Stimulated activated CD4-positive, alpha-beta T cell treated with anti-CD3 and anti-CD28 coated beads, Interleukin-15, amount 100 ng/mL, for 48 hours (primary cell): ENCODE results near the gene RAP2B.
"Not testable (repeated sequence)": the region's sequence is repeated elsewhere in the genome, so short reads cannot be mapped to it uniquely, and the experiment has no call there.

Experiments
- DNase-seq, 2 donors: peaks; one replicate each; pipeline ENCODE4 v3.0.0-alpha.2; 2020; ENCODE audit warnings: low read depth in 2 of 2

Gene RAP2B

DNA sequence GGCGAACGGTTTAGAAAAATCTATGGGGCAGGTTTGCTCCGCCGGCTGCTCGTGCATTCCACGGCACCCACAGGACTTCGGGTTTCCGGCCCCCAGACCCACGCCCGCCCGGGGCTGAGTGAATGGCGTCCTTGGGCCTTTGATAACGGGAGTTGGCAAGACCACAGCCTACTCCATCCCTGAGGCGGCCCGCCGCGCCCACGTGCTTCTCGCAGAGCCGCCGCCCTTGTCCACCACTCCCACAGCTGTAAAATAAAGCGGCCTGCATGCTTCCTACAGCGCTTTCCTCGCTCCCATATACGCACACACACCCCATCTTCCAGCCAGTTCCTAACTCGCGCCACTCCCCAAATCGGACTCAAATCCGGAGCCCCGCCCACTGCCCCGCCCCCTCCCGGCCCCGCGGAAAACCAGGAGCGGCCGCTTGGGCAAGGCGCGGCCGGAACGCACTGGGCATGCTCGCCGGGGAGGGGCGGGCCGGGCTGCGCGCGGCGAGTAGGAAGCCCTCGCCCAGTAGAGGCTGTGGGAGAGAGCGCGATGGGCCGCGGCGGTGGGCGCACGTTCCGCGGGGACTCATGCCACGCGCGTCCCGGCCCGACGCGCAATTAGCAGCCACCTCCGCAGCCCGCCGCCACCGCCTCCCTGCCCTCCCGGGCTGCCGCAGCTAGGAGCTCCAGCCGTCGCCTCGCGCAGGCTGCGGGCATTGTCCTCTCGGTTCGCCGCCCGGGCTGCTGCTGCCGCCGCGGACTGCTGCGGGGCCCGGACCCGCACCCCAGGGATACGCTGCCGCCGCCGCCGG is at the start of gene RAP2B:
TSS of gene RAP2B (plus strand) at position 513 of the 799 bp plus-strand sequence. CDS start 468 bp downstream, outside the sequence.
- peak; percentile 92 to 95 for DNase-seq

DNA sequence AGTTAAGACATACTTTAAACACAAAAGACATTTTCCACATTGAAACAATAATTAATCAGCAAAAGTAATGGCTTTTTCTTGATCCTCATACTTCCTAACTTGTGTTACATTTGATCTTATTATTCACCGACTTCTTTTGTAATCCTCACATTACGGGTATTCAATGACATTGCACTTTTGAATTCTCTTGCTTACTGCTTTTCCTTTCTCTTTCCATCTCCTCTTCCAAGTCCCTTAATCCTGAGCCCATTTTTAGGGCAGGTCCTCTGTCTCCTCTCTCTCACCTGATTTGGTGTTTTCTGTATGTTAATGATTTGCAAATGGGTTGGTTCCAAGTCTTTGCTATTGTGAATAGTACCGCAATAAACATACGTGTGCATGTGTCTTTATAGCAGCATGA is 48.5 kb upstream of the RAP2B start:
- DNase-seq = no peak

DNA sequence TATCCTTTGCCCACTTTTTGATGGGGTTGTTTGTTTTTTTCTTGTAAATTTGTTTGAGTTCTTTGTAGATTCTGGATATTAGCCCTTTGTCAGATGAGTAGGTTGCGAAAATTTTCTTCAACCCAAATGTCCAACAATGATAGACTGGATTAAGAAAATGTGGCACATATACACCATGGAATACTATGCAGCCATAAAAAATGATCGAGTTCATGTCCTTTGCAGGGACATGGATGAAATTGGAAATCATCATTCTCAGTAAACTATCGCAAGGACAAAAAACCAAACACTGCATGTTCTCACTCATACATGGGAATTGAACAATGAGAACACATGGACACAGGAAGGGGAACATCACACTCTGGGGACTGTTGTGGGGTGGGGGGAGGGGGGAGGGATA is 47.8 kb upstream of the RAP2B start:
- not testable (repeated sequence) for DNase-seq

DNA sequence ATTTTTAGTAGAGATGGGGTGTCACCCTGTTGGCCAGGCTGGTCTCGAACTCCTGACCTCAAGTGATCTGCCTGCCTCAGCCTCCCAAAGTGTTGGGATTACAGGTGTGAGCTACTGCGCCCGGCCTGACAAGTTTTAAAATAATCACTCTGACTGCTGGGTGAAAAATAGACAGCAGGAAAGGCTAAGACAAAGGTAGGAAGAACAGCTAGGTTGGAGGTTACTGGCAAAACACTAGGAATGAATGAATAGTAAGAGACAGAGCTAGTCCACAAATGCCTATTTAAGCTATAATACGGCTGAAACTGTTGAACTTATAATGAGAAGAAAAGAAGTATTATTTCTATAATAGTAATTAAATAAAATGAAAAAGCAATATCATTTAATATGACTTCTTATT is 46.7 kb upstream of the RAP2B start:
- DNase-seq = no peak

DNA sequence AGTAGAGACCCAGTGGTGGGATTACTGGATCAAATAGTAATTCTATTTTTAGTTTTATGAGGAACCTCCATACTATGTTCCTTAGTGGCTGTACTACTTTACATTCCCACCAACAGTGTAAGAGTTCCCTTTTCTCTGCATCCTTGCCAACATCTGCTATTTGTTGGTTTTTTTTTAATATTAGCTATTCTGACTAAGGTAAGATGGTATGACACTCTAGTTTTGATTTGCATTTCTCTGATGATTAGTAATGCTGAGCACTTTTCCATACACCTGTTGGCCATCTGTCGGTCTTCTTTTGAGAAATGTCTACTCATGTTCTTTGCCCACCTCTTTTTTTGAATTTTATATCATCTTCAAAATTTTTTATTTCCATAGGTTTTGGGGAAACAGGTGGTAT is 34.2 kb upstream of the RAP2B start:
- DNase-seq = no peak

DNA sequence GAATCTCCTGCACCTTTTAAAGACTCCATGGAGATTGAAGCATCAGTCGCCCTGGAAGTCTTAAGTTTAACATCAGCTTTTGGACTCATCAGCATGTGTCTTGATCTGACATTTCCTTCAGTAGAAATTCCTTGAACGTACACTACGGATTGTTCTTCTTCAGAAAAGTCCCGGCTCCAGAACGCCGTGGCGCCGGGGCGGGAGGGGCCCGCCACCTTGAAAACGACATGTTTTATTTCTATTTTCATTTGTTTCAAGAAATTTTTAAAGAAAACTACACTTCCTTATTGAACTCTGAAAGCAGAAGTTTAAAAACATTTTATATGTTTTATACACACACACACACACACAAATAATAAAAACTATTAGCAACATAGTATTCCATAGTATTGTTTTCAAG is 32.6 kb upstream of the RAP2B start:
- DNase-seq = no peak

DNA sequence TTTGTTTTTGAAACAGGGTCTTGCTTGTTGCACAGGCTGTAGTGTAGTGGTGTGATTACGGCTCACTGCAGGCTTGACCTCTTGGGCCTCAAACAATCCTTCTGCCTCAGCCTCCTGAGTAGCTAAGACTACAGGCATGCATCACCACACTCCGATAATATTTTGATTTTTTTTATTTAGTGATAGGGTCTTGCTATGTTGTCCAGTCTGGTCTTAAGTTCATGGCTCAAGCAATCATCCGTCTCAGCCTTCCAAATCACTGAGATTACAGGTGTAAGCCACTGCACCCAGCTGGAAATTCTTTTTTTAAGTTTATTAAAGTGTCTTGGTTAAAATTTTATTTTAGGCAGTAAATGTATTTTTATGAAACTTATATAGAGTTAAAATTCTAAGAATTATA is 32.2 kb upstream of the RAP2B start:
- no peak for DNase-seq

DNA sequence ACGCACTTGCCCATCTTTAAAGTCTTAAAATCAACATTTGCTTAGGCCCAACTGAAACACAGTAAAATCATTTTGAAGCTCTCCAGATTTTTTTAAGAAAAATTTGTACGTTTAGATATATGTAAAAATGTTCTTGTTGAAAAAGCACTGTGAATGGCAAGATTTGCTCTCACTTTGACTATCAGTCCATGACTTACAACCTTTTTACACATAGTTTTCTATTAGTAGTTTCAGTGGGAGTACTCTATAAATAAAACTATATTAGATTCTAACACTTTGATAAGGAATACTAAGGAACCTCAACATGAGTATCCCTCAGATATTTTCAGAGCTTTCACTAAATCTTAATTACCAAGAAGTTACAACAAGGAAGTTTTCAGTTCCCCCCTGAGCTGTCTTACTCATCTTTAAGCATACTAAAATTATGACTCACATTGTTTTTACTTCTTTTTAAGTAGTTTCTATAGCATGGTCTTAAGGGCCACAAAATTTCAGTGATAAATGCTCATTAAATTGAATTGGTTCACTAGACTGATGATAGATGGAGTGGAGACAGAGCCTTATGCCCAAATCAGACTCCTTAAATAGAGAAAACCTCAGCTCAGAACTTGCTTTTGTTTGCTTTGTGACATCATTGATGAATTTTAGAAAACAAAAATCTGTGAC is 31.6 kb upstream of the RAP2B start:
- DNase-seq = no peak

DNA sequence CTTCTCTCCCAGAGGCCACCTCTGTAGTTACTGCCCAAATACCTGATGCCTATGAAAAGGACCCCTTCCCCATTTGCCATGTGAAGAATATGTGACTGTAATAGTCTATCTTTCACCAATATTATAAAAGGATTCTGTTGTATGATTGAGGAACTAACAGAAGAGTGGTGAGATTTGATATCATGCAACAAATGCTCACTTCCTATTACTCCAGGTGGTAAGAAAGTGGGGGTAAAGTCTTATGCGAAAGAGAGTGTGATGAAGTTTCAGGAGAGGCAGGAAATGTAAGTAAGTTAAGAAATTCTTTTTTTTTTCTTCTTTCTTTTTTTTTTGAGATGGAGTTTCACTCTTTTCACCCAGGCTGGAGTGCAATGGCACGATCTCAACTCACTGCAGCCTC is 24.4 kb upstream of the RAP2B start:
- DNase-seq = no peak

DNA sequence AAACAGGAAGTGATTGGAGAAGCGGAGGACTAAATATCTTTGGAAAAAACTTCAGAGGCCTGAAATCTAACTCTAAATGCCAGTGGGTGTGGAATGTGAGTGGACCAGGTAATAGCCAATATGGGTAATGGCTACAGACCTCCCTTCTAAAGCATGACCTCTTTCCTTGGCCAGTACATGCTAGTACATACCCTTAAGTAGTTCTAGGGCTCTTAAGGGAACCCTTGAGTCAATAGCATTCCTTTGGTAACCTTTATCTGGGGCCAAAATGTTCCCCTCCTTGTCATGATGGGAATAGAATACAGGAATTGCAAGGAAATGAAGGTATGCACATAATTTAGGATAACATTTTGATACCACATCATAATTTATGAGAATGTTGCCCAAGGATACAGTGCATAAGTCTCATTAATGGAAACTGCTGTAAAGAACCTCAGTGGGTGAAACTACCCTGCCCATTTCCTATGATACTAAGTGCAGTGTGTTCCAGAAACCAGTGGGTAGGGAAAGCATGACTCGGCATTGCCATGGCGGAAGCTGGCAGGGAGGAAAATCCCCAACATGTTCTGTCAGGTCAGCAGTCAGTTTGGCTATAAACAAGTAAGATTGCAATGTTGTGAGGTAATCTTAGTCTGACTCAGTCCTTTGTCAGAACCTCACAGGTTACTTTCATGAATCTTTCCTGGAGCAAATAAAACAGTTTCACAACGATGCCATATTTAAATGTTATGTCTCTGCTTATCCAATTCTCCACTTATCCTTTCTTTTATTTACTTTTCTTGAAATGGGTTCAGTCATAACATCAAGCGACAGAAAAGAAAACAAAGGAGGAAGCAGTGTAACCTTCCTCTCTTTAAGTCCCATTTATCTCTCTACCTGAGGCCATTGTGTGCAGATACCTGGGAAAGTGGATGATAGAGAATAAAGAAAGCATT is 23.5 kb upstream of the RAP2B start:
- DNase-seq = peak; percentile 51 to 65

DNA sequence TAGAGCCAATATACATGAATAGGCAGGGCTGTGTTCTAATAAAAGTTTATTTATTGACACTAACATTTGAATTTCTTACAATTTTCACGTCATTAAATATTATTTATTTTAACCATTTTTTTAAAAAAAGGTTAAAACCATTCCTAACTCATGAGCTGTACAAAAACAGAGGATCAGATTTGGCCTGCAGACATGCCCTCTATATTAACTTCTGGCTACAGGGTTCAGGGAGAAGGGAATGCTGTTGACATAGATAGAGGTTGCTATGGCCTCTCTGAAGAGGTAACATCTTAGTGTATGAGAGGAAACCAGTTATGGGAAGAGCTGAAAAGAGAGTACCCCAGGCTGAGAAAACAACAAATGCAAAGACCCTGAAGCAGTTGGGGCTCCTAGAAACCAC is 19.1 kb upstream of the RAP2B start:
- no peak for DNase-seq

DNA sequence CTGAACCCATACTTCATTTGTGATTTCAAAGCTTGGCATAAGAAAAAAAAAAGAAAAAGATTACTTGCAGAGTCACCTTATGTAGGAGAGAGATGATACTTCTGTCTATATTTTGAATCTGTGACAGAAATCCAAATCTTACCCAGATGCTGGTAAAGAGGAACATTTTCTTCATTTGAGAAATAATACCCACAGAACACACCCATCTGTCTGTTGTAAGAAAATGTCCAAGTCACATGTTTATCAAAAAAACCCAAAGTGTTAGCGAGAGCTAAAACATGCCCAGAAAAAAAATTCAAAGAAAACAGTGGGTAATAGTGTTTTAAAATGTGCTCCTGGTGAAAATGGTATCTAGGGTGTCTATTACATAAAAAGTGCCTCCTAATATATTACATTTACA is 18.0 kb upstream of the RAP2B start:
- DNase-seq = no peak

DNA sequence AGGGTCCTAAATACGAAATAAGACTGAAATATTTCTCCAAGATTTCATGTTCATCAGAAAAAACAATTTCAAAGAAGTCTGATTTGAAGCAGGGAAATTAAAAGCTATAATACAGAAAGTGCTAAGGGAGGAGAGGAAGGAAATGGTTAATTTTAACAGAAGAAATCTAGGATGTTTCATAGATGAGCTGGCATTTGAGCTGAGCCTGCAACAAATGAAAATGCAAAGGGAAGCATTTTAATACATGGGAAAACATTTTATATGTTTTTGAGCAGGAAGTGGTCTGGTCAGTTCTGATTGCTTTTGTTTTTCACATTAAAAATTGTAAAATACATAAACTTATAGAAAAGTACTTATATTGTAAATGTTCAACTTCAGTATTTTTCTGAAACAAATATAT is 17.2 kb upstream of the RAP2B start:
- no peak for DNase-seq

DNA sequence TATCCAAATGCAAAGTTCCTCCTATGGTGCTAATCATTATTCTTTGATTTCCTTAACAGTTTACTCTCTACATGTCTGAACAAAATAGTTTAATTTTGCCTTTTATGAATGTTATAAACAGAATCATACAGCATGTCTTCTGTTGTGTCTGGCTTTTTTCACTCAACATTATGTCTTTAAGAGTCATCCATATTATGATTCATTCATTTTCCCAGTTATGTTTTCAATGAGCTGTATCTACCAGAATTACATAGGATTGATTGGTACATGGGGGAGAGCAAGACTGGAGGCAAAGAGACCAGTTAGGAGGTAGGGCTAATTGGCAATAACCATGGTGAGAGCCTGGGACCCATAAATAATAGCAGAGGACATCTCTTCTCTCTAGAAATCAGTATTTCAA is 16.6 kb upstream of the RAP2B start:
- no peak for DNase-seq

DNA sequence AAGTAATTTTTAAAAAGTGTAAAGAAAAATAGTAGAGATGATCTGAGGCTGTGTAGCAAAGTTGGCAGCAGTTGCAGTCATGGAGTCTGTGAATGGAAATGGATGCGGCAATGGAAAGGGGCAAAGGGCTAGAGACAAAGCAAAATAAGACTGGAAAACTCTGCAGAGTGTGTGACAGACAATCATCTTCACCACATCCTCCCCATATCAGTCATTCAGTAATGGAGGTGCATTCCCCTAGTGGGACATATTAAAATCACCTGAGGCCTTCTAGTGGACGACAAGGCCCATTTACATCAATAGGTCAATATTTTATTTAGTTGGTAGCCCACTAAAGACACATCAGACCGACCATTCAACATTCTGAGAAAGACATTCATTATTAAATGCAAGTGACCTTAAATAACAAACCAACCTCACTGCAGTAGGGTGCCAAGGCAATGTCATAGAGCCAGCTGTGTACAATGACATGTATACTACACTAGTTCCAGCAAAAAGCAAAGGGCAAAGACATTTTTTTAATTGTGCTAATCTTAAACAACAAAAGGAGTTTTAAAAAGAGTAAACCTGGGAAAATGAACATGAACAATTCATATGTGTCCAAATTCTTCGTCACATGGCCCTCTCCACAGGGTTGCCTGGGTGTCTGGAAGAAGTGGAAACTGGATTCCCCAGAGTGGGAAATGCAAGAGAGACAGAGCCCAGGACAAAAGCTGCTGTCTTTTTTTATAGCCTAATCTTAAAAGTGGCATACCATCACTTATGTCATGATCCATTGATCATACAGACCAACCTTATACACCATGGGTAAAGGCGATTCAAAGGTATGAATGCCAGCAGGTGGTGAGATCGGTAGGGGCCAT is 15.6 kb upstream of the RAP2B start:
- DNase-seq = no peak

DNA sequence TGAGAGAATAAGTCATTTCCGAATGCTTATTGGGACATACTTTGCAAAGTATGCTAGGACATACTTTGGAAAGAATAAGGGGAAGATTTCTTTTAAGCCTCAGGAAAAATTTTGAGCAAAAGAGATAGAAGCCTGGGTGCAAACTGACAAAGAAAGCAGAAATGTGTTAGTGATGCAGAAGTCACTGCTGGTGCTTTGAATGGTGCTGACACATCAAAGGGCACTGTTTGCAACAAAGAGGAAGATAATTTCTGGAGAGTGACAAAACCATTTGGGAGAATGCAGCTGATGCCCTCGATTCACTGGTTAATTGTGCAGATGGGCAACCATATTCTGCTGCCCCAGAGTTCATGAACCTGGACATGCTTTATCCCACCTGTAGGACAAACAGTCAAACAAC is 11.0 kb upstream of the RAP2B start:
- no peak for DNase-seq

DNA sequence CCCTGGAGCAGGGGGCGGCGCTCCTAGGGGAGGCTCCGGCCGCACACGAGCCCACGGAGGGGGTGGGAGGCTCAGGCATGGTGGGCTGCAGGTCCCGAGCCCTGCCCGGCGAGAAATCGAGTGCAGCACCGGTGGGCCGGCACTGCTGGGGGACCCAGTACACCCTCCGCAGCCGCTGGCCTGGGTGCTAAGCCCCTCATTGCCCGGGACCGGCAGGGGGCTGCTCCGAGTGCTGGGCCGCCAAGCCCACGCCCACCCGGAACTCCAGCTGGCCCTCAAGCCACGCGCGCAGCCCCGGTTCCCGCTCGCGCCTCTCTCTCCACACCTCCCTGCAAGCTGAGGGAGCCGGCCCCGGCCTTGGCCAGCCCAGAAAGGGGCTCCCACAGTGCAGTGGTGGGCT is 6.2 kb upstream of the RAP2B start:
- not testable (repeated sequence) for DNase-seq

DNA sequence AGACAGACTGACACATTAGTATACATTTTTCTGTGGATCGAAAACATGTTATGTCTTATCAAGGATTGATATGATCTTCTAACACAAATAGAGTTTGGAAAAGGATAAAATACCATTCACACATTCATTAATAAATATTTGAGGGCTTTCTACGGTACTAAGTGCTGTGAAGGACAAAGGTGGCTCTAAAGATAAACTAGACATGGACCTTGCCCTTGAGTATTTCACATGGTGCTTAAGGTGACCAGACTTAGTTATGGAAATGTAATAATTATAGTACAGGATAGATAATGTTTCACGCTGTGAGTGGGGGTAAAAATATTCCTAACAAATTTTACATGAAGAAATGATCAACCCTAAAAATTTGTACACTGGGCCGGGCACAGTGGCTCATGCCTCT is 3.8 kb upstream of the RAP2B start:
- no peak for DNase-seq

DNA sequence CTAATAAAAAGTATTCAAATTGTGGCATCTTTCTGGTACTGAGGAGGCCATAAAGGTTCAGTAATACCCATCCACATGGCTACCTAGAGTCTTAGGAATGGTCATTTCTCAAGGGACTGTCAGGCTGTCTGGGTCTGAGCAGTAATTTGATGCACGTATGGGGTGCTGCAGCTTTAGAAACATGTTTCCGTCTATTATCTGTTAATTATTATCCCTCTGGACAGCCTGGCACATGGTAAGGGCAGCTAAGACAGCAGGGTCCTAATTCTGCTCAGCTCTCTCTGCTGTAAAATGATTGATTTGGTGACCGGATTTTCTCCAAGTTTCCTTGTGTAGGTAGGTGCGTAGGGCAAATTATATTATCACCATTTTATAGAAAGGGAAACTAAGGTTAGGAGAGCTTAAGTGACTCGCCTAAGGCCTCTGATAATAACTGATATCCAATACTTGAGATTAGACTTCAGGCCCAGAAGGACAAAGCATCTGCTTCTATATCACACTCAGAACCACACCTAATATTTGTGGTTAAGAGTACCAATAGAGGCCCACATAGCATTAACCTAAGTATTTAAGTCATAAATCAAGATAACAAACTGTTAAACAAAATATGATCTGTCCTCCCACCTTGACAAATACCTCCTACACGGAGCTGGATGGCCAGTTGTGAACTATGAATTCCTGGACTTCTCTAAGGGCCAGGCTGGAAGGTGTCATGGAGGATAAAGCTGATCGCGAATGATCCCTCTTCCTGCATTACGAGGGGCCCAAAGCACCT is 2.9 kb upstream of the RAP2B start:
- DNase-seq = no peak

DNA sequence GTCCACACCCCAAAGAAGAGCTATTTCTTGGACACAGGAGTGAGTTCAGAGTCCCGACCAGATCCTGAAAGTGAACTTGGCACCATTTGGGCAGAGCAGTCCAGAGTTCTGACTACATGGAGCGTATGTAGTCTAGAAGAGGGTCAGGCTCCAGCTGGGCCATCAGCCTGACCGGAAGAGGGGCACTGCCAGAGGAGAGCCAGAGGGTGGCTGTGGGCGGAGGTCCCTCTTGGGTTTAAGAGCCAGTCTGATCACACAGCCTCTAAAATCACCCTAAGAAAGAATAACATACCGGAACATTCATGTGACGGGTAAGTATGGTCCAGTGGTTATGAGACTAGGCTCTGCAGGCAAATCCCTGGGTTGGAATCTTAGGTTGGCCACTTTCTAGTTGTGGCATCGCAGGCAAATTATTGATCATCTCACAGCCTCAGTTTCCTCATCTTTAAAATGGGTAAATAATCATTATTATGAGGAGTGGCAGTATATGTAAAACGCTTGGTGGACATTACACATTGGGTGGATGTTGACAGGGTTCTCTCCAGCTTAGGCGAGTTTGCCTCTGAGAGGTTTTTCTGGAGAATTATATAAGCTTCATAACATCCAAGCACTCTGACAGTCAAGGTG is 2.1 kb upstream of the RAP2B start:
- DNase-seq = no peak
